ENCODE results near the gene MRPL17. TPM values are rescaled to one million over a fixed set of nuclear protein-coding genes. Genes with fewer than 3 reads are reported as not detected.

Gene MRPL17
- total RNA-seq, 1 donor from 2014 or later = 89.9 TPM

GRCh38 chr11:6671991-6672390 lies 11.1 kb downstream of the MRPL17 start:
- no peak overlapping the region for H2AFZ ChIP-seq (ENCODE audit: low read depth, low read length)
- TF ChIP-seq EZH2 (IDR thresholded peaks at IDR 0.05; ENCODE audit: insufficient read depth, low read length) (no peak), CTCF (IDR thresholded peaks at IDR 0.05; ENCODE audit: insufficient read depth, low read depth, low read length) (no peak)
- H3K9me3 Mint-ChIP-seq (ENCODE audit: unreplicated experiment) = no peaks in the 10 kb centered on the region
- H3K9ac ChIP-seq (ENCODE audit: low read length) = no peak overlapping the region
- H3K27me3 Mint-ChIP-seq (ENCODE audit: low read depth, unreplicated experiment) = peaks cover 4% of the 10 kb centered on the region
- H3K4me1 Mint-ChIP-seq (ENCODE audit: low read depth, unreplicated experiment) = no peaks in the 10 kb centered on the region
- H4K20me1 ChIP-seq (ENCODE audit: insufficient read depth, low read length) = no peaks in the 10 kb centered on the region
- H3K79me2 ChIP-seq (ENCODE audit: insufficient read depth, low read length) = no peaks in the 10 kb centered on the region
- no peaks in the 10 kb centered on the region for H3K27me3 ChIP-seq (ENCODE audit: insufficient read depth, low read length)
- no peak overlapping the region for H3K4me3 Mint-ChIP-seq (ENCODE audit: unreplicated experiment)
- no peak for FAIRE-seq
- no peaks in the 10 kb centered on the region for H3K36me3 ChIP-seq (ENCODE audit: insufficient read depth, low read length)
- no peak overlapping the region for H3K4me3 ChIP-seq (ENCODE audit: insufficient read depth, low read depth, low read length)
- H3K4me1 ChIP-seq (ENCODE audit: insufficient read depth, low read length) = no peaks in the 10 kb centered on the region
- H3K9me3 ChIP-seq (ENCODE audit: insufficient read depth, low read depth, low read length) = no peaks in the 10 kb centered on the region
- no peaks in the 10 kb centered on the region for H3K36me3 Mint-ChIP-seq (ENCODE audit: low read depth, unreplicated experiment)
- DNase-seq (ENCODE audit: low read depth) = no peak
- no peak overlapping the region for H3K27ac ChIP-seq (ENCODE audit: low read depth, low read length)
- H3K4me2 ChIP-seq (ENCODE audit: low read length) = no peak overlapping the region
- H3K27ac Mint-ChIP-seq (ENCODE audit: unreplicated experiment) = no peak overlapping the region

- no peak overlapping the region for H3K4me2 ChIP-seq (ENCODE audit: low read length)
- H3K4me3 ChIP-seq (ENCODE audit: insufficient read depth, low read depth, low read length) = no peak overlapping the region
- no peak overlapping the region for H2AFZ ChIP-seq (ENCODE audit: low read depth, low read length)
- peaks cover 4% of the 10 kb centered on the region for H3K27me3 Mint-ChIP-seq (ENCODE audit: low read depth, unreplicated experiment)
- no peak for TF ChIP-seq CTCF (IDR thresholded peaks at IDR 0.05; ENCODE audit: insufficient read depth, low read depth, low read length)
- TF ChIP-seq EZH2 (IDR thresholded peaks at IDR 0.05; ENCODE audit: insufficient read depth, low read length) = no peak
- no peaks in the 10 kb centered on the region for H3K36me3 Mint-ChIP-seq (ENCODE audit: low read depth, unreplicated experiment)
- H3K4me1 Mint-ChIP-seq (ENCODE audit: low read depth, unreplicated experiment) = no peaks in the 10 kb centered on the region
- H3K9me3 ChIP-seq (ENCODE audit: insufficient read depth, low read depth, low read length) = no peaks in the 10 kb centered on the region
- no peaks in the 10 kb centered on the region for H3K9me3 Mint-ChIP-seq (ENCODE audit: unreplicated experiment)
- no peak for DNase-seq (ENCODE audit: low read depth)
- H3K27ac Mint-ChIP-seq (ENCODE audit: unreplicated experiment) = no peak overlapping the region
- no peaks in the 10 kb centered on the region for H3K4me1 ChIP-seq (ENCODE audit: insufficient read depth, low read length)
- no peaks in the 10 kb centered on the region for H4K20me1 ChIP-seq (ENCODE audit: insufficient read depth, low read length)
- no peaks in the 10 kb centered on the region for H3K36me3 ChIP-seq (ENCODE audit: insufficient read depth, low read length)
- H3K27ac ChIP-seq (ENCODE audit: low read depth, low read length) = no peak overlapping the region
- no peak overlapping the region for H3K9ac ChIP-seq (ENCODE audit: low read length)
- no peak for FAIRE-seq
- no peaks in the 10 kb centered on the region for H3K79me2 ChIP-seq (ENCODE audit: insufficient read depth, low read length)
- H3K27me3 ChIP-seq (ENCODE audit: insufficient read depth, low read length) = no peaks in the 10 kb centered on the region
- H3K4me3 Mint-ChIP-seq (ENCODE audit: unreplicated experiment) = no peak overlapping the region
Observed at GRCh38 chr11:6670202-6670830, 12.8 kb downstream of the MRPL17 start.

GRCh38 chr11:6667733-6668374 lies 15.3 kb downstream of the MRPL17 start:
- H3K27ac Mint-ChIP-seq (ENCODE audit: unreplicated experiment) = no peak overlapping the region
- no peaks in the 10 kb centered on the region for H3K9me3 Mint-ChIP-seq (ENCODE audit: unreplicated experiment)
- no peak overlapping the region for H3K4me3 Mint-ChIP-seq (ENCODE audit: unreplicated experiment)
- Histone ChIP-seq H3K27ac (ENCODE audit: low read depth, low read length) (no peak overlapping the region), H3K9ac (ENCODE audit: low read length) (no peak overlapping the region), H3K4me1 (ENCODE audit: insufficient read depth, low read length) (no peaks in the 10 kb centered on the region), H2AFZ (ENCODE audit: low read depth, low read length) (peak overlapping the region; percentile 11), H3K4me3 (ENCODE audit: insufficient read depth, low read depth, low read length) (no peak overlapping the region), H3K9me3 (ENCODE audit: insufficient read depth, low read depth, low read length) (no peaks in the 10 kb centered on the region), H3K79me2 (ENCODE audit: insufficient read depth, low read length) (no peaks in the 10 kb centered on the region), H3K27me3 (ENCODE audit: insufficient read depth, low read length) (no peaks in the 10 kb centered on the region), H3K4me2 (ENCODE audit: low read length) (no peak overlapping the region), H4K20me1 (ENCODE audit: insufficient read depth, low read length) (no peaks in the 10 kb centered on the region), H3K36me3 (ENCODE audit: insufficient read depth, low read length) (no peaks in the 10 kb centered on the region)
- peaks cover 8% of the 10 kb centered on the region for H3K4me1 Mint-ChIP-seq (ENCODE audit: low read depth, unreplicated experiment)
- peak; percentile 55 for TF ChIP-seq CTCF (IDR thresholded peaks at IDR 0.05; ENCODE audit: insufficient read depth, low read depth, low read length)
- no peak for TF ChIP-seq EZH2 (IDR thresholded peaks at IDR 0.05; ENCODE audit: insufficient read depth, low read length)
- H3K36me3 Mint-ChIP-seq (ENCODE audit: low read depth, unreplicated experiment) = no peaks in the 10 kb centered on the region
- H3K27me3 Mint-ChIP-seq (ENCODE audit: low read depth, unreplicated experiment) = peaks cover 4% of the 10 kb centered on the region
- FAIRE-seq (no peak), DNase-seq (ENCODE audit: low read depth) (no peak)

All from astrocyte (in vitro differentiated cells and primary cell).